Measurements from ENCODE around the gene ZNF337. TPM values are rescaled to one million over a fixed set of nuclear protein-coding genes. Genes with fewer than 3 reads are reported as not detected.

ZNF337 gene
- total RNA-seq, 5 donors from 2014 or later (not counting 1 experiment from before 2014, with no cell fraction given), result 22.5 to 33.1 (median 27.0) TPM

Other genes starting within 250 kb of the ZNF337 start
- gene NINL, start 111.3 kb downstream of the ZNF337 start, total RNA-seq, result 1 to 10 TPM; 1.3 to 4.8 (median 2.7) TPM
- 1 to 10 TPM in 4 of 5 donors, under 1 TPM in 1; 0.96 to 1.9 (median 1.7) TPM for gene NANP, start 72.8 kb downstream of the ZNF337 start, total RNA-seq